Measurements from ENCODE around the gene CPEB1.
"Not testable (repeated sequence)": the region's sequence is repeated elsewhere in the genome, so short reads cannot be mapped to it uniquely, and the experiment has no call there.

The CPEB1 gene

DNA sequence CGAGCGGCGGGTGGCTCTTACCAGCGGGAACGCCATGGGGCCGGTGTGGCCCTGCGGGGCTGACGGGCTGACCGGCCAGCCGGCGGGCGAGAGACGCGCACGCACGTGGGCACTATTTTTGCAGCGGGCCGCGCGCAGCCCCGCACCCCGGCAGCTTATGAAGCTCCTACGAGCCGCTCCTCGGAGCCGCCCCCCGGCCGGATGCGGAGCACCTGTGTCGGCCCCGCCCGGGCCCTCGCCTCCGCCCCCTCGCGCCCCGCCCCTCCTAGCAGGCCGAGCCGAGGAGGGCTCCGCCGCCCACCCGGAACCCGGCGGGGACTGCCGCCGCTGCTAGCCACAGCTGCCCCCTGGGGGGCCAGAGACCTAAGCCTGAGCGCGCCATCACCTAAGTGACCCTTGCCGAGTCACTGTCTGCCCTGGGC, 683 bp upstream of the CPEB1 start:
- Histone ChIP-seq H3K4me3 (replicated peaks; ENCODE audit: insufficient read depth, low read length) (no peak overlapping the region), H3K27me3 (ENCODE audit: insufficient read depth, poor library complexity, severe bottlenecking) (peaks cover 38% of the 10 kb centered on the region), H3K27ac (replicated peaks) (no peak overlapping the region)
- TF ChIP-seq, protein P1, sequence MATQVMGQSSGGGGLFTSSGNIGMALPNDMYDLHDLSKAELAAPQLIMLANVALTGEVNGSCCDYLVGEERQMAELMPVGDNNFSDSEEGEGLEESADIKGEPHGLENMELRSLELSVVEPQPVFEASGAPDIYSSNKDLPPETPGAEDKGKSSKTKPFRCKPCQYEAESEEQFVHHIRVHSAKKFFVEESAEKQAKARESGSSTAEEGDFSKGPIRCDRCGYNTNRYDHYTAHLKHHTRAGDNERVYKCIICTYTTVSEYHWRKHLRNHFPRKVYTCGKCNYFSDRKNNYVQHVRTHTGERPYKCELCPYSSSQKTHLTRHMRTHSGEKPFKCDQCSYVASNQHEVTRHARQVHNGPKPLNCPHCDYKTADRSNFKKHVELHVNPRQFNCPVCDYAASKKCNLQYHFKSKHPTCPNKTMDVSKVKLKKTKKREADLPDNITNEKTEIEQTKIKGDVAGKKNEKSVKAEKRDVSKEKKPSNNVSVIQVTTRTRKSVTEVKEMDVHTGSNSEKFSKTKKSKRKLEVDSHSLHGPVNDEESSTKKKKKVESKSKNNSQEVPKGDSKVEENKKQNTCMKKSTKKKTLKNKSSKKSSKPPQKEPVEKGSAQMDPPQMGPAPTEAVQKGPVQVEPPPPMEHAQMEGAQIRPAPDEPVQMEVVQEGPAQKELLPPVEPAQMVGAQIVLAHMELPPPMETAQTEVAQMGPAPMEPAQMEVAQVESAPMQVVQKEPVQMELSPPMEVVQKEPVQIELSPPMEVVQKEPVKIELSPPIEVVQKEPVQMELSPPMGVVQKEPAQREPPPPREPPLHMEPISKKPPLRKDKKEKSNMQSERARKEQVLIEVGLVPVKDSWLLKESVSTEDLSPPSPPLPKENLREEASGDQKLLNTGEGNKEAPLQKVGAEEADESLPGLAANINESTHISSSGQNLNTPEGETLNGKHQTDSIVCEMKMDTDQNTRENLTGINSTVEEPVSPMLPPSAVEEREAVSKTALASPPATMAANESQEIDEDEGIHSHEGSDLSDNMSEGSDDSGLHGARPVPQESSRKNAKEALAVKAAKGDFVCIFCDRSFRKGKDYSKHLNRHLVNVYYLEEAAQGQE (IDR thresholded peaks at IDR 0.05; ENCODE audit: insufficient replicate concordance, low read depth), result no peak
- TF ChIP-seq, protein P2, sequence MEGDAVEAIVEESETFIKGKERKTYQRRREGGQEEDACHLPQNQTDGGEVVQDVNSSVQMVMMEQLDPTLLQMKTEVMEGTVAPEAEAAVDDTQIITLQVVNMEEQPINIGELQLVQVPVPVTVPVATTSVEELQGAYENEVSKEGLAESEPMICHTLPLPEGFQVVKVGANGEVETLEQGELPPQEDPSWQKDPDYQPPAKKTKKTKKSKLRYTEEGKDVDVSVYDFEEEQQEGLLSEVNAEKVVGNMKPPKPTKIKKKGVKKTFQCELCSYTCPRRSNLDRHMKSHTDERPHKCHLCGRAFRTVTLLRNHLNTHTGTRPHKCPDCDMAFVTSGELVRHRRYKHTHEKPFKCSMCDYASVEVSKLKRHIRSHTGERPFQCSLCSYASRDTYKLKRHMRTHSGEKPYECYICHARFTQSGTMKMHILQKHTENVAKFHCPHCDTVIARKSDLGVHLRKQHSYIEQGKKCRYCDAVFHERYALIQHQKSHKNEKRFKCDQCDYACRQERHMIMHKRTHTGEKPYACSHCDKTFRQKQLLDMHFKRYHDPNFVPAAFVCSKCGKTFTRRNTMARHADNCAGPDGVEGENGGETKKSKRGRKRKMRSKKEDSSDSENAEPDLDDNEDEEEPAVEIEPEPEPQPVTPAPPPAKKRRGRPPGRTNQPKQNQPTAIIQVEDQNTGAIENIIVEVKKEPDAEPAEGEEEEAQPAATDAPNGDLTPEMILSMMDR (IDR thresholded peaks at IDR 0.05; ENCODE audit: insufficient read depth, low read length), result no peak
- TF ChIP-seq SPI1 (IDR thresholded peaks at IDR 0.05; ENCODE audit: borderline replicate concordance, low read depth), result no peak
- no peak for DNase-seq (ENCODE audit: low read depth in 1 of 2, low spot score in 1 of 2)

DNA sequence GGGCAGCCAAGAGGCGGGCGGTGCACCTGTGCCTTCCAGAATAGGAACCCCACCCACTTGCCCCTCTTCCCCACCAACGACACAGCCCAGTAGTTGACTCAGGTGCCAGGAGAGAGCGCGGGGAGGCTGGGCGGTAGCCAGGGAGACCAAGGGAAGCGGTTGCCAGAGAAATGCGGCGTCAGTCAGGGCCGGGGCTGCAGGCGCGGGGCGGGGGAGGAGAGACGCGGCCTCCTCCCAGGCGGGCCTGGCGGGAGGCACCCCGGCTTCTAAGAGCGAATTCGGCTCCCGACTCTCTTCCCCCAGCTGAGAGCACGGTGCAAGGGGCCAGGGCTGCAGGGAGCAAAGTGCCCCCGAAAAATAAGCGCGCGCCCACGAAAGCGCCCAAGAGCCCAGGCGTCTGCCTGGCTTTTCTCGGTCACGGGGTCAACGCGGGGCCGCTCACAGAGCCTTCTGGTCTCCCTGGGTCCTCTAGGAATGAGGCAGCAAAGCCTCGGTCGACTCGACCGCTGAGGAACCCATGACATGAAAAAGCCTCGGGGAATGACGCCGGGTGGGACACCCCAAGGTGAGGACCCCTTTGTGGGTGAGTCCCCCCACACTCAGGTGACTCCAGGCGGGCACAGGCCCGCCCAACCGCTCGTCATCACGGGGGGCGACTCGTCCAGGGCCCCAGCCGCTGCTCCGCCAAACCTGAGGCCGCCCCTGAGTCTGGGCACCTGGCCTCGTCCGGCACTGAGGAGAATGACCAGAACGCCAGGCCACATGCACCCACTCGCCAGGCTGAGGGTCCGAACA, 716 bp downstream of the CPEB1 start:
- Histone ChIP-seq H3K27me3 (ENCODE audit: insufficient read depth, poor library complexity, severe bottlenecking) (peaks cover 45% of the 10 kb centered on the region), H3K27ac (replicated peaks) (no peak overlapping the region), H3K4me3 (replicated peaks; ENCODE audit: insufficient read depth, low read length) (no peak overlapping the region)
- TF ChIP-seq, protein P1 (IDR thresholded peaks at IDR 0.05; ENCODE audit: insufficient replicate concordance, low read depth), result no peak
- TF ChIP-seq, protein P2 (IDR thresholded peaks at IDR 0.05; ENCODE audit: insufficient read depth, low read length), result no peak
- TF ChIP-seq SPI1 (IDR thresholded peaks at IDR 0.05; ENCODE audit: borderline replicate concordance, low read depth), result no peak
- DNase-seq (ENCODE audit: low read depth in 1 of 2, low spot score in 1 of 2), result no peak

DNA sequence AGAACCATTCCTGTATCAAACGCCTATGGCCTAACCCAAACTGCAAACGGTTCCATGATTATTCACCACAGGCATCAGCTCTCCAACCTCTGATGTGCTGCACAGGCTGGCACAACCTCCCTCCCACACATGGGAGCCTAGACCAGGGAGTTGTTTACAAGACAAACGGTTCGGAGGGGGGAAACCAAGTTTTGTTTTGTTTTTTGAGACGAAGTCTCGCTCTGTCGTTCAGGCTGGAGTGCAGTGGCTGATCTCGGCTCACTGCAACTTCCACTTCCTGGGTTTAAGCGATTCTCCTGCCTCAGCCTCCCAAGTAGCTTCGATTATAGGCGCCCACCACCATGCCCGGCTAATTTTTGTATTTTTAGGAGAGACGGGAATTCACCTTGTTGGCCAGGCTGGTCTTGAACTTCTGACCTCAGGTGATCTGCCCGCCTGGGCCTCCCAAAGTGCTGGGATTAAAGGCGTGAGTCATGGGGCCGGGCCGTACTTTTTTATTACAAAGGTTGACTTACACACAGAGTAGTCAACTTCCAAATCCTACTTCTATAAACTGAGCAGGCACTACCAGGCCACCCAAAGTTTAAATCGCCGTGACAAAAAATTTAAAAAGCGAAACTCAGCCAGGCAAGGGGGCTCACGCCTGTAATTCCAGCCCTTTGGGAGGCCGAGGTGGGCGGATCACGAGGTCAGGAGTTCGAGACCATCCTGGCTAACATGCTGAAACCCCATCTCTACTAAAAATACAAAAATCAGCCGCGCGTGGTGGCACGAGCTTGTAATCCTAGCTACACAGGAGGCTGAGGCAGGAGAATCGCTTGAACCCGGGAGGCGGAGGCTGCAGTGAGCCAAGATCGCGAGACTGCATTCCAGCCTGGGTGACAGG, 2.0 kb downstream of the CPEB1 start:
- peaks cover 52% of the 10 kb centered on the region for H3K27me3 ChIP-seq (ENCODE audit: insufficient read depth, poor library complexity, severe bottlenecking)
- DNase-seq (ENCODE audit: low read depth in 1 of 2, low spot score in 1 of 2); H3K4me3 ChIP-seq (replicated peaks; ENCODE audit: insufficient read depth, low read length); H3K27ac ChIP-seq (replicated peaks): not testable (repeated sequence)

DNA sequence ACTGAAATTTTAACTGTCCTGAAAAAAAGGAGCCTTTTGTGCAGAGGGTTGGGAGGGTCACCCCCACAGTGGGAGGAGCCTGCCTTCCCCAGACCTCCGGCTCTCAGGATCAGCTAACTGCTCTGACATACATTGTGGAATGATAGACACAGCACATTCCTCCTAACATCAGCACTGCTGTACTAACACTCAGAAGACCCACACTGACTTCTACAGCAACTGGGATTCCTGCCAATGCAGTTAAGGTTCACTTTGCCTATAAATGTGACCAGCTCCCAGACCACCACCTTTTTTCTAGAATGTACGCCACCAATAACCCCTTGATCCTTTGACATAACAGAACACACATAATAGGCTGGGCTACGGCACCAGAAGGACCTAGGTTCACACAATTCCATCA, 3.2 kb downstream of the CPEB1 start:
- no peak for DNase-seq (ENCODE audit: low read depth in 1 of 2, low spot score in 1 of 2)

More for the DNA sequence above, 3.2 kb downstream of the CPEB1 start:
- TF ChIP-seq, protein P1 (IDR thresholded peaks at IDR 0.05; ENCODE audit: insufficient replicate concordance, low read depth), result no peak
- no peak for TF ChIP-seq SPI1 (IDR thresholded peaks at IDR 0.05; ENCODE audit: borderline replicate concordance, low read depth)
- TF ChIP-seq, protein P2 (IDR thresholded peaks at IDR 0.05; ENCODE audit: insufficient read depth, low read length), result no peak
- no peak for TF ChIP-seq GABPA (IDR thresholded peaks at IDR 0.05; ENCODE audit: low read depth)
- TF ChIP-seq POLR2AphosphoS5 (IDR thresholded peaks at IDR 0.05; ENCODE audit: low read depth), result no peak
- H3K4me3 ChIP-seq (replicated peaks; ENCODE audit: insufficient read depth, low read length), result no peak overlapping the region
- peaks cover 50% of the 10 kb centered on the region for H3K27me3 ChIP-seq (ENCODE audit: insufficient read depth, poor library complexity, severe bottlenecking)
- H3K27ac ChIP-seq (replicated peaks), result no peak overlapping the region

All from HL-60 (cell line).